GM18519 (cell line): ENCODE measurements around the gene CDK18.
"Not testable (repeated sequence)": the region's sequence is repeated elsewhere in the genome, so short reads cannot be mapped to it uniquely, and the experiment has no call there.

Experiments used
- ATAC-seq: cut with Tn5 transposase; IDR thresholded peaks from one replicate; pipeline ENCODE4 v1.9.1; 2021; ENCODE audit warnings: mild to moderate bottlenecking, moderate library complexity; ENCODE audit not compliant: unreplicated experiment, low FRiP score

CDK18 gene

DNA sequence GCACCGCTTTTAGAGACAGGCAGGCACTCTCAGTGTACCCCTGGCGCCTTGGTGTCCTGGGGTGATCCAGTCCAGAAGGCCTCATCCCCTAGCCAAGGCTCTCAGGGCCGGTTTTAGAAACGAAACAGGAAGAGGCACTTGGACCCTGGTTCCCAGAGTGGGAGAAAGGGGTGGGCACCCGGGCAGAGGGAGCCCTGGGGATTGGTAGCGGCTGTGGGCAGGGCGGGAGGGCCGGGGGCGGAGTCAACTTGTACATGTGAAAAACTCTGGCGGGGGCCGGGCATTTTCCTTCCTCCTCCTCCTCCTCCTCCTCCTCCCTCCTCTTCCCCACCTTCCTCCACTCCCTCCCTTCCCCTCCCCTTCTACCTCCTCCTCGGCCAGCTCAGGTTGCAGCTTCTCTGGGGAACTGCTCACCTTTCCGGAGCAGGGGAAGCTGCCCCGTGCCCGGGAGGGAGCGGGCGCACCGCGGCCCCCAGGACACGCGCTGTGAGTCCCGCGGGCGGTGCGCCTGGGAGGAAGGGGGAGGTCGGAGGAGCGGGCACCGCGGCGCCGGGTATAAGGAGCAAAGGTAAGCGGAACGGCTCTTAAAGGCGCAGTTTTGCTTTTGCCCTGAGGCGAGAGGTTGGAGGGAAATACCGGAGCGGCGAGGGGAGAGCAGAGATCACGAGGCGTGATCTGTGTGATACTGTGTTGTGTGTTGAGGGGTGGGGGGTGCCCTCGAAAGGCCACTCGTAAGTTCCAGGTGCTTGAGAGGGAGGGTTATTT lies at the start of gene CDK18:
Gene CDK18 (plus strand): TSS at position 359 of the 765 bp plus-strand sequence. CDS start 18,499 bp downstream, outside the sequence.
- ATAC-seq = no peak

DNA sequence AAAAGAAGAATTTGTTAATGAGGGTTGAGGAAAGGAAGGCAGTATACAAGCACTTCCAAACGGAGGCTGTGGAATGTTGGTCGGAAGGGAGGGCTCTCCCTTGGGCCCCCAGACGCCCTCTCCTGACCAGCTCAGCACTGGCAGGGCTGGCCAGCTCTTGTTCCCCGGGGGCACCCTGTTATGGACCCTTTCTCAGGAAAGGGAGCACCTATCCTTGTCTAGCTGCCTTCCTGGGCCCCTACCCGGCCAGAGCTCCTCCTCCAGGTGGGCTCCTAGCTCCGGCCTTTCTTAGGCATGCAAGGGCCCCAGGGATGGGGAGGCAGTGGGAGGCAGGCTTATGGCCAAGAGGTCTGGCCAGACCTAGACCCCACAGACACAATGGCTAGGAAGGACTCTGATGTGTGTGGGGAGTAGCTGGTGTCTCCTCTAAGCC lies 49.5 kb upstream of the CDK18 start:
- ATAC-seq = no peak

DNA sequence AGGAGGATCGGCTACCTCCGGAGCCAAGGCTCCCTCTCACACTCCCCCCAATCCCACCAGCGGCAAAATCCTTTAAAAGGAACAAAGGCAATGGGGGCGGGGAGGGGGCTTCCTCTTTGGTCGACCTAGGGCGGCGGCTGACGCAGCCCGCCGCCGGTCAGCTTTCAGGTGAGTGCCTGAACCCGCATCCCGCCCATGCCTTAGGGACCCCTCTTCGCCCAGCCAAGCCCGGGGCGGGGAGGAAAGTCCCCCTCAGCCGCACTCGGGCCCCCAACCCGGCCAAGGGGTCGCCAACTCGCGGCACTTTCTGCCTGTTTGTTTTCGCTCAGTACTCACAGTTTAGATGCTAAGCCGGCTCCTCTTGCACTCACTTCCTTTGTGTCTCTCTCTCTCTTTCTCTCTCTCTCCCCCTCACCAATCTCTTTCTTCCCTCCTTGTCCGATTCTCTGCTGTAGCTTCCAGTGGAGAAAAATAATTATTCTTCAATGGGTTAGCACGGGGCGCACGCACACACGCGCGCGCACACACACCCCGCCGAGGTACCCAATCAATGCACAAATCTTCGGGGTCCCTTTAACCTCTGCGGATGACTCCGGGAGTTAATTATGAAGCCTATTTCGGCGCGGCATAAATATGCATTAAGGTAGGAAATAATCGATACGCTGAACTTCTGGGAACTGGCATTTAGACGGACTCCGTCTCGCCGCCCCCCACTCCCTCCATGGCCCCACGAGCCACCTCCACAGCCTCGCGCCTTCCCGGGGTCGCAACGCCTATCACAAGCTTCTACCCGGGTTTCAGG lies 48.7 kb upstream of the CDK18 start, which contains the start of gene BLACAT1:
Gene BLACAT1 (minus strand): TSS at position 465 of the 802 bp plus-strand sequence.
- ATAC-seq = no peak

DNA sequence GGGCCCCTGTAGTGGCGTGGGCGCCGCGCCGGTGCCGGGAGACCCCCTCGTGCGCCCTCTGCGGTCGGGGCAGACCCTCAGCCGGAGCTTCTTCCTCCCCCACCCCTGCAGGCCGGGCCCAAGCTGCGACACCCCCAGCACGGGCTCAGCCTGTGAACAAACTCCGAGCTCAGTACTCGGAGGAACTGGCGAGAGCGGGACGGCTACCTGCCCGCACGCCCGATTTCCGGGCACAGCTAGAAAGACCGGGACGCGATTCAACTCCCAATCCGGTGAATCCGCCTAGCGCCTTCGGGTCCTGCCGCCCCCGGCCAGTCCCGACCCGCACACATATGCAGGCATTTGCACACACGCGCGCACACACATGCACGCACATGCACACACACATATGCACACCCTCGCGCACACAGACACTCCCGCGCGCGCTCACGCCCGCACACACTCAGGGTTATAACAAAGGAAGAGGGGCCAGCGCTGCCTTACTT lies 48.0 kb upstream of the CDK18 start:
- no peak for ATAC-seq

DNA sequence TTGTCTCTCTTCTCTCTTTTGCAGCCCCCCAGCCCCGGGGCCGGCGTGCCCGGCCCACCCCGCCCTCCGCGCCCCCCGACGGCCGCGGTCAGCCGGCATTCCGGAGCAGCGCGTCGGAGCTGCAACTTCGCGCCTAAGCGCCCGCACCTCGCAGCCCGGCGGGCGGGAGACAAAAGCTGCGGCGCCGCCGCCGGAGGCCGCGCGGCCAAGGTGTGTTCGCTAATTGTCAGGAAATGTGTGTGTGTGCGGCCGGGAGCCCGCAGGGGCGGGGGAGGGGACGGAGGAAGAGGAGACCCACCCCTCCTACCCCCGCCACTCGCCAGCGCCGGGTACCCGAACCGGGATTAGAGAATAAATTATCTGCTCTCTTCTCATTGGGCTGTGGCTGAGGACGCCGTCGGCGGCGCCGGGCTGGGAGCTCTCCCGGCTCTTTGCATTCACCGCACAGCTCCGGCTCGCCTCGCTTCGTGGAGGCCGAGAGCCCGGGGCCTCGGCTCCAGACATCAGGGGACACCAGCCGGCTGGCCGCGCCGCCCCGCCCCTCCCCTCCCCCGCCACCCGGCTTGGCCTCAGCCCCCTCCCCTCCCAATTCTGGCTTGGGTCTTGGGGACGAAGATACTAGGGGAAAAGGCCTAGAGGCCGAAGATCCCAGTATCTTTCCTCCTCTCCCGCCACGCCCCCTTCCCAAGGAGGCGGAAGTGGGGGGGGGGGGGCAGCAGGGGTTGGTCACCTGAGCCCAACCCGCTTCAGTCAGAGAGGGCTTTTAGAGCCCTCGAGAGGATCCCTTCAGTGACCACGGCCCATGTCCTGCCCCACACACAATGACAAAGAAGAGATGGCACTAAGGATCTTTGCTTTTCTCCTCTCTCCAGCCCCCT lies 47.4 kb upstream of the CDK18 start:
- ATAC-seq = no peak

DNA sequence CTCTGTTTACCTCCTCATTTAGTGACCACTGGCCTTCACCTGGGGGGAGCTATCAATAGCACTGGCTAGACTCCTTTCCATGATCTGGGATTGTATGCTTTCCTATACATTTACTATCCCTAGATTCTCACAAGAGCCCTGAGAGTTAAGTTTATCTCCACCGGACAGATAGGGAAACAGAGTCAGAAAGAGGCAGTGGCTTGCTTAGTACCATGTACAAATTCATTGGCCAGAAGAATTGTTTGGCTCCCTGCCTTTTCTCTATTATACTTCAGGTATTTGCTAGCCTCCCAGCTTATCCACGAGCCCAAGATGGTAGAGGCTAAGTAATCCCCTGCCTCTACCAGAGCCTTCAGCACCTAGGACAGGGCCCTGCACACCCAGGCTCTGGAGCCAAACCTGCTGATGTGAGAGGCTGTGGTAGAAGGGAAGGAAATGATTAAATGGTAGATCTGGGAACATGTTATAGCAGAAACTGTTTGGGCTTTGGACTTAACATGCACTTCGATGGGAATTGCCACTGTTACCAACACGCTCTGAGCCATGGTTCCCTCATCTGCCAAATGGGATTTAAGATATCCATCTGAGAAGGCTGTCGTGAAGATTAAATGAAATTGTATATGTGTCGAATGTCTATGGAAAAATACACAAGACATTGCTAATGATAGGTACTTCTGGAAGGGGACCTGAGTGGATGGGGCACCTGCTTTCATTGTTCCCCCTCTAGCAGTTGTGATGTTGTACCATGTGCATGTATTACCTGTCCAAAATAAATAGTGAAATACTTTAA lies 45.5 kb upstream of the CDK18 start:
- ATAC-seq = no peak

DNA sequence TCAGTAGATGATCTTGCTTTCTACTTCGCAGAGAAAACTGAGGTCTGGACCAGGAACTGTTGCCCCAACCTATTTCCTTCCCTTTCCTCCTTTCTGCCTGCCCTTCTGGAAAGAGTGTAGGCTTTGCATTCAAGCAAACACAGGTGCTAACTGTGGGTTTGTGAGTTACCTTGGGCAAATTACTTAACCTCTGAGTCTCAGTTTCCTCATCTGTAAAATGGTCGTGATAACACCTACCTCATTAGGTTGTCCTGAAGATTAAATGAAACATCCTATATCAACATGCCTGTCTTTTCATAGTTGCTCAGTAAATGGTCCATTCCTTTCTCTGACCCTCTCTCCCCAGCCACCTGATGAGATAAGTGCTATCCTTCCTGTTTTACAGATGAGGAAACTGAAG lies 39.1 kb upstream of the CDK18 start:
- no peak for ATAC-seq

DNA sequence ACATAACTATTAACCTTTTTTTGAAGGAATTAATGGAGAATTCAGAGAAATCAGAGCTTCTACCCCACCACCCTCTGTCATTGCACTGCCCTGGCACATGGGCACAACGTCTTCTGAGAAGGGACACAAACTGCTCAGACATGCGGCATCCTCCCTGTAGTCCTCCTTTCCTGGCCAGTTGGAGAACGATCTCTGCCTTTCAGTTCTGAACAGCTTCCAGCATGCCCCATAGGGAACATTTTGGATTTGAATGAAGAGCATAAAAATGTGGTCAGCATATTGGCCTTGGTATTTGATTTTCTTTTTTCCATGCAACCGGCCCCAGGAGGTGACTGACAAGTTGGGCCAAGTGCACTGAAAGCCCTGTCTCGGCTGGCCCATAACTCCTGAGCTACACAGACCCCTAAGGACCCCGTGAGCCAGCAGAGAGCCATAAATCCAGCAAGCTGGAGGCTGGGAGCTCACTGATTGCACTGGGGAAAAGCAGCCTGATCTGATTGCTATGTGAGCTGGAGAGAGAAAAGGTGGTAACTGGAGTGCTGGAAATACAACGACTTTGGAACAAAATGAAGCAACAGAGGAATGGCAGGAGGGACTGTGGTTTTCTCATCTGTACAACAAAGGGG lies 37.8 kb upstream of the CDK18 start:
- ATAC-seq = no peak

DNA sequence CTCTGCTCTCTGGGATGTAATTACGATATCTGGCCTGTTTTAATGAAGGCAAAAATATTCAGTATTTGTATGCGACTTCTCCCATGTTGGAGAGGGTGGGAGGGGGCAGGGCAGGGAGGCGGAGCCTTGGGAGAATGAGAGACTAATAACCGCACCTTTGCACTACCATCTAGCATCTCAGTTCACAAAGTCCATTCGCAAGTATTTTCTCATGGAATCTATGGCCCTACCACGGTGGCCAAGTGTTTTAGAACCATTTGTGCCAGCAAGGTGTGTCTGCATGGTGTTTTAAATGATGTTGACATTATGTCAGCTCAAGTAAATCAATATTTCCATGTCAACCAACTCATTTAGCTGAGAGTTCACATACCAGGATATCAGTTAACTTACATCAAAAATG lies 34.3 kb upstream of the CDK18 start:
- ATAC-seq = no peak

DNA sequence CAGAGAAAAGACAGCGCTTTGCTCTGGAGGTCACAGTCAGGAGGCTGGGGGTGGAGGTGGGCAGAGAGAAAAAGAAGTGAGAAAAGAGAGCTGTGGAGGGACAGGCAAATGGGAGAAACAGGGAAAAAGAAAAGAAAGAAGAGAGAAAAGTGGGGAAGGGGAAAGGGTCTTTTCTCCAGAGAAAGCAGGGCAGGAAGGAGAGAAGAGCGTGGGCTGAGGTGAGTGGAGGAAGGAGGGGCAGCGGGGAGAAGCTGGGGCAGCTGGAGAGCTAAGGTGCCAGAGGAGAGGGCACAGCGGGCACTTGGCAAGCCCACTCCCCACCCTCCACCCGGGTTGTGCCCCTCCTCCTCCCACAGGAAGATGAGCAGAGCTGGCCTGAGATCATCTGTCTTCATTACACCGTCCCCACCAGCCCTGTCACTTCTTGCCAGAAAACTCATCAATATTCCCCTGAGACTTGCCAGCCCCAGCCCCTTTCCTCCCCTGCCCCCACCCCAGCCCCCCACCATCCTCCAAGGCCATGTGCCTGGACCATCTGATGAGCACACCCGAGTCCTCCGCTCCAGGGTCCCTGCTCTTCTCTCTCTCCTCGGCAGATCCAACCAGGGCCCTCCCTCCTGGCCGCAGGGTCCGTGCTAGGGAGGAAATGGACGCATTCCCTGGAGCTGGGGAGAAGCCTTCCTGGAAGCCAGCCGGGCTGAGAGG lies 31.6 kb upstream of the CDK18 start:
- no peak for ATAC-seq

DNA sequence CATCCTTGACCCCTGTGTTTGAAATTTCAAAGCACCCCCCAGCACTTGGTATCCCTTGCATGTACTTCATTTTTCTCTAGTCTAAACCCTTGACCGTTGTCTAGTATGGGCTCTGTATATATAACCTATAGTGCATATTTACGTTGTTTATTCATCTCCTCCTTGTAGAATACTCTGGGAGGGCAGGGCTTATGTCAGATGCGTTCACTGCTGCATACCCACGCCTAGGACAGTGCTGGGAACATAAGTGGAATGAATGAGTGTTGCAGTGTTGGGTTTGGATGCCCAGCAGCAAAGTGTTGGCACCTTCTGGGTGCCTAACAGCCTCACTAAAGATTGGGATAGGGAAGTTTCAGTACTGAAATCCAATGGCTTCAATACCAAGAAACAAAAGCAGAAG lies 31.0 kb upstream of the CDK18 start:
- ATAC-seq = no peak

DNA sequence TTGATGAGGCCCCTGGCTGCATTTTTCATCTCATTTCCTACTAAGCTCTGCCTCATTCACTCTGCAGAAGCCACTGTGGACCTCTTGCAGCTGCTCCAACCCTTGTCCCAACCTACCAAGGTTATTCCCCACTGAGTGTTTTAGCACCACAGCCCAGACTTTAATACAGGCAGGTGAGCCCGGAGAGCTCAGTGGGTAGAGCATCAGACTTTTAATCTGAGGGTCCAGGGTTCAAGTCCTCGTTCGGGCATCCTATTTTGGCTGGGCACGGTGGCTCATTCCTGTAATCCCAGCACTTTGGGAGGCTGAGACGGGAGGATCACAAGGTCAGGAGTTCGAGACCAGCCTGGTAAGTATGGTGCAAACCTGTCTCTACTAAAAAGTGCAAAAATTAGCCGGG lies 30.5 kb upstream of the CDK18 start:
- no peak for ATAC-seq

DNA sequence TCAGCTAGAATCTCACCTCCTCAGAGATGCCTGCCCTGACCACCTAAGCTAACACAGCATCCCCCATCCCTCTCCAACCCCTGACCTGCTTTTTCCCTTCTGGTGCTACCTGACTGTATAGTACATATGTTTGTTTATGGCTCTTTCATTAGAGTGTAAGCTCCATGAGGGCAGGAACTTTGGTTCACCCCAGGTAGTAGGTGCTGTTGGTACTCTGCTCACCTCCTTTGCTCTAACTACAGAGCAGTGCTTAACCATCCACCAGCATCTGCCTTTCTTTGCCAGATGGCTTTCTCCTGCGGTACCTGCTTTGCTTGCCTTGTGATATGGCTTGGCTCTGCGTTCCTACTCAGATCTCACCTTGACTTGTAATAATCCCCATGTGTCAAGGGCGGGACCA lies 29.9 kb upstream of the CDK18 start:
- ATAC-seq = no peak

DNA sequence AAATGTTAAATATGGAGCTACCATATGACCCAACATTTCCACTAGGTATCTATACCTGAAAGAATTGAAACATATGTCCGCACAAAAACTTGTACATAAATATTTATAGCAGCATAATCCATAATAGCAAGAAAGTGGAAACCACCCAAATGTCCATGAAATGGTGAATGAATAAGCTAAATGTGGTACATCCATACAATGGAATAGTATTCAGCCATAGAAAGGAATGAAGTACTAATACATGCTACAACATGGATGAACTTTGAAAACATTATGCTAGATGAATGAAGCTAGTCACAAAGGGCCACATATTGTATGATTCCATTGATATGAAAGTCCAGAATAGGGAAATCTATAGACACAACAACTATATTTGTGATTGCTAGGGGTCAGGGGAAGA lies 28.6 kb upstream of the CDK18 start:
- no peak for ATAC-seq

DNA sequence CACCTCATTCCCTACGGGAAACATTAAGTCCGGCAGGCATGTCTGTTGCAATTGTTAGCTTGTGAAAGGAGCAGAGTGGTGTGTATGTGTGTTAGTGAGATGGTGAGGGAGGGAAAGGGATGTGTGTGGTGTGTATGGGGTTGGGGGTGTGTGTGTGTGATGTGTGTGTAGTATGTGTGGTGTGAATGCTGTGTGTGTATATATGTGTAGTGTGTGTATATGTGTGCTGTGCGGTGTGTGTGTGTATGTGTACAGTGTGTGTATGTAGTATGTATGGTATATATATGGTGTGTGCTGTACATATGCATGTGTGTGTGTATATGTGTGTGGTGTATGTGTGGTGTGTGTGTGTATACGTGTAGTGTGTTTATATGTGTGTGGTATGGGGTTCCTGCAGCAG lies 27.8 kb upstream of the CDK18 start:
- ATAC-seq = no peak

DNA sequence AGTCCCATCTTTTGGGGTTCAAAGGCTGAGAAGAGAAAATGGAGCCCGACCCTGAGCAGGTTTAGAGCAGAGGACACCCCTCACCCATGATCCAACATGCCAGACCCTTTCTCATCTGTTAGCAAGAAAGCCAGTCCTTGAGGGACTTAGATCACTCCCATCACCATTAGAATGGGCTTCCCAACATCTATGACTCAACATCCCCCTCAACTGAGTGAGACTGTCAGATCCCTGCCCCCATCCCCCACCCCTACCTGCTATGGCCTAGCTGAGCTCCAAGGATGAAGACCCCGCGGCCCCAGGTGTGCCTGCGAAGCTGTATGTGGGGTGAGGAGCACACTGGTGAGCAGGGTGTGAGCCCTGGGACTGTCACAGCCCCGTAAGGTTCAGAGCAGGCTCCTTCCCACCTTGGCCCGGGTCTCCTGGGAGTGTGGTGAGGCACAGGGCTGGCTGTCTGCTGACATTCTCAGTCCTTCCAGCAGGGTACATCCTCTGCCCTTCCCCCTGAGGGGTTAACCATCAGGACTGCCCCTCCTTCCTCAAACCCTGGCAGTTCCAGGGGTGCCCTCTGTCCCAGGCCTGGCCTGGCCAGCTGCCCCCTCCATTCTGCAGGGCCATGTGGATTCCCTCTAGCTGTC lies 27.2 kb upstream of the CDK18 start:
- ATAC-seq = no peak

DNA sequence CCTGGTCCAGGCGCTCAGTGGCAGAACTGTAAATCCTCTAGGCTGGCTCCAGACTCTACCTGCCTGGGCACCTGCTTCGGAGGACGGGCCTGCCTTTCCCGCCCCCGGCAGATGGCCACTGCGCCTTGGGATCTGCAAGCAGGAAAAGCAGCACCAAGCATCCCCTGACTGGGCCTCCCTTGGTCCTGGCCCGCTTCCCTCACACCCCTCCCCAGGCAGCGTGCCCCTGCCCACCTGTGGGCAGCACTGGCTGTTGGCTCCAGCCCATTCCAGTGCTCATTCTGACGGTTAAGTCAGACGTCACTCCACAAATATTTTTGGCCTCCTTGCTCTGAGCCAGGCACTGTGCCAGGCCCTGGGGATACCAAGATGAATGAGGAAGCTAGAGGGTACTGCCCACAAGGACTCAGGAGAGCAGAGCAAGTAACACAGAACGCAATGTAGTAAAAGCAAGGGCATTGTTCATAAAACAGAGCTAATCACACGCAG lies 26.7 kb upstream of the CDK18 start:
- no peak for ATAC-seq

DNA sequence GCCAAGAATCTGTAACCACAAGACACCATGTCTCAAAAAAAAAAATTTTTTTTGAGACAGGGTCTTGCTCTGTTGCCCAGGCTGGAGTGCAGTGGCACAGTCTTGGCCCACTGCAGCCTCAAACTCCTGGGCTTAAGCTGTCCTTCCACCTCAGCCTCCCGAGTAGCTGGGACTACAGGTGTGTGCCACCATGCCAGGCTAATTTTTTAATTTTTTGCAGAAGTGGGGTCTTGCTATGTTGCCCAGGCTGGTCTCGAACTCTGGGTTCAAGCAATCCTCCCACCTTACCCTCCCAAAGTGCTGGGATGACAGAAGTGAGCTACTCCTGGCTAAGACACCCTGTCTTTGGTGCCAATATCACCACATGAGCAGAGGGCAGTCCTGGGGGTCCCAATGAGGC lies 25.5 kb upstream of the CDK18 start:
- ATAC-seq = not testable (repeated sequence)
